K562 (cell line): ENCODE results near the gene KRT85. TPM values are rescaled to one million over a fixed set of nuclear protein-coding genes. Genes with fewer than 3 reads are reported as not detected.
A peak's percentile ranks its signal among the peaks of the same experiment; 100 is the strongest.

Experiments
- ATAC-seq: fragments of 200-7000 bp; cut with Tn5 transposase; 3 replicates; pipeline ENCODE4 v1.9.1; 2020; ENCODE audit warnings: moderate library complexity
- BruUV-seq: library from RNA; stranded (reverse); fragments of 400-500 nt; replicated peaks from 2 replicates; lab custom pipeline; 2021; lab: Mats Ljungman, UMichigan
- CTCF ChIA-PET: fragments of 300-600 bp; formaldehyde crosslinking; extraction: SDS; loops from one replicate; lab custom pipeline; 2021; ENCODE audit warnings: low intra/inter-chr PET ratio; lab: Yijun Ruan, JAX
- POLR2A ChIA-PET: fragments of 300-600, 350-650 bp; sonication (Branson Sonifier 250); formaldehyde crosslinking; extraction: SDS; loops from one replicate; lab custom pipeline; 2021; ENCODE audit warnings: antibody characterized with exemption, inconsistent platforms; lab: Yijun Ruan, JAX
- DNase-seq, 4 experiments: peaks; one replicate each; pipeline versions ENCODE4 v3.0.0 to v3.0.0-alpha.2; 2011 to 2018; ENCODE audit warnings: low spot score in 3 of 4, mixed read lengths in 3 of 4; ENCODE audit errors: extremely low read depth in 1 of 4
- FAIRE-seq: peaks from 2 replicates; lab custom pipeline; 2011; peaks lifted over from hg19 to GRCh38; lab: Jason Lieb, UNC
- H2AFZ ChIP-seq: 2 replicates; pipeline ENCODE4 v1.6.0; 2011; ENCODE audit warnings: low read depth, low read length, control low read depth, inconsistent platforms
- H3K27ac ChIP-seq: fragments of 200-600 bp; 3 replicates; pipeline ENCODE4 v1.8.0; 2011; ENCODE audit warnings: low read depth, mild to moderate bottlenecking, control low read depth, inconsistent platforms, low read length, moderate library complexity, mixed read lengths; ENCODE audit errors: extremely low read depth
- H3K27me3 ChIP-seq, 2 experiments: fragments of 300-600 bp in 1 of 2; 2 replicates in 1 of 2; 3 replicates in 1 of 2; pipeline versions ENCODE4 v1.6.0 to v1.8.0; 2011; ENCODE audit warnings: inconsistent platforms in 2 of 2, low read length in 2 of 2, mild to moderate bottlenecking in 1 of 2, mixed read lengths in 1 of 2, moderate library complexity in 1 of 2; ENCODE audit not compliant: control insufficient read depth in 2 of 2, insufficient read depth in 2 of 2
- H3K36me3 ChIP-seq: fragments of 300-600 bp; 3 replicates; pipeline ENCODE4 v1.8.0; 2011; ENCODE audit warnings: mild to moderate bottlenecking, low read length, inconsistent platforms; ENCODE audit not compliant: control insufficient read depth, insufficient read depth
- H3K4me1 ChIP-seq, 2 experiments: fragments of 200-600 bp in 1 of 2; replicated peaks in 1 of 2; 2 replicates in 1 of 2; 3 replicates in 1 of 2; pipeline versions ENCODE4 v1.5.1 to v1.8.0; 2011; ENCODE audit warnings: inconsistent platforms in 2 of 2, low read length in 2 of 2, mild to moderate bottlenecking in 1 of 2, mixed read lengths in 1 of 2, moderate library complexity in 1 of 2; ENCODE audit not compliant: control insufficient read depth in 2 of 2, insufficient read depth in 2 of 2
- H3K4me2 ChIP-seq: 2 replicates; pipeline ENCODE4 v1.6.1; 2011; ENCODE audit warnings: low read length, control low read depth, inconsistent platforms, mixed read lengths; ENCODE audit not compliant: insufficient read depth
- H3K4me3 ChIP-seq: fragments of 200-600 bp; sonication (generic), shearing (Covaris generic); 2 replicates; pipeline ENCODE4 v1.5.1; 2016; ENCODE audit warnings: control low read depth, inconsistent platforms
- H3K79me2 ChIP-seq: fragments of 200-600 bp; 3 replicates; pipeline ENCODE4 v1.8.0; 2011; ENCODE audit warnings: low read length, inconsistent platforms; ENCODE audit not compliant: control insufficient read depth, insufficient read depth
- H3K9ac ChIP-seq, 2 experiments: 2 replicates each; pipeline versions ENCODE4 v1.6.0 to v1.6.1; 2011; ENCODE audit warnings: low read depth in 2 of 2, low read length in 2 of 2, control low read depth in 1 of 2, inconsistent platforms in 1 of 2, mild to moderate bottlenecking in 1 of 2, mixed read lengths in 1 of 2; ENCODE audit not compliant: insufficient read depth in 1 of 2
- H3K9me1 ChIP-seq: one replicate; pipeline ENCODE4 v1.6.0; 2011; ENCODE audit warnings: inconsistent platforms, mild to moderate bottlenecking, low read length, moderate library complexity; ENCODE audit not compliant: control insufficient read depth, insufficient read depth
- H3K9me3 ChIP-seq: replicated peaks from 2 replicates; pipeline ENCODE4 v1.5.1; 2011; ENCODE audit warnings: low read depth, low read length, inconsistent platforms; ENCODE audit not compliant: control insufficient read depth, insufficient read depth
- H4K20me1 ChIP-seq: replicated peaks from 2 replicates; pipeline ENCODE4 v1.6.1; 2011; ENCODE audit warnings: low read length, inconsistent platforms, mixed read lengths; ENCODE audit not compliant: control insufficient read depth, insufficient read depth
- BCOR ChIP-seq: fragments of 450-650 bp; IDR thresholded peaks from 2 replicates; pipeline ENCODE4 v1.6.1; 2016
- BMI1 ChIP-seq: fragments of 150-350 bp; IDR thresholded peaks from 2 replicates; pipeline ENCODE4 v1.6.1; 2014; ENCODE audit warnings: low read length
- CHD7 ChIP-seq: fragments of 200-600 bp; sonication (generic); IDR thresholded peaks from one replicate; pipeline ENCODE4 v1.6.1; 2012; ENCODE audit warnings: mild to moderate bottlenecking, low read depth, low read length, inconsistent platforms
- FIP1L1 ChIP-seq: fragments of 200-400 bp; formaldehyde crosslinking; IDR thresholded peaks from 2 replicates; pipeline ENCODE4 v1.6.1; 2018; ENCODE audit warnings: mild to moderate bottlenecking, low read depth, low read length; ENCODE audit not compliant: poor library complexity, severe bottlenecking
- KLF16 ChIP-seq: IDR thresholded peaks from 2 replicates; pipeline ENCODE4 v1.6.1; 2016; ENCODE audit warnings: antibody characterized with exemption
- SIX5 ChIP-seq, 2 experiments: IDR thresholded peaks; 2 replicates each; pipeline ENCODE4 v1.6.1; 2011; ENCODE audit warnings: low read length in 2 of 2, borderline replicate concordance in 1 of 2, low read depth in 1 of 2, mild to moderate bottlenecking in 1 of 2, moderate library complexity in 1 of 2; ENCODE audit not compliant: insufficient read depth in 1 of 2
- SOX6 ChIP-seq: fragments of 450-650 bp; IDR thresholded peaks from 2 replicates; pipeline ENCODE4 v1.6.1; 2014; ENCODE audit warnings: mild to moderate bottlenecking
- ZNF280A ChIP-seq: fragments of 450-650 bp; IDR thresholded peaks from 2 replicates; pipeline ENCODE4 v1.6.1; 2018; ENCODE audit warnings: mild to moderate bottlenecking, low read depth; ENCODE audit not compliant: partially characterized antibody
- WGBS: fragments of 100-300 bp; shearing (Covaris generic); methylation state at CpG from one replicate; pipeline ENCODE4 v1.1.6; 2016; ENCODE audit warnings: low coverage, mixed read lengths; ENCODE audit not compliant: insufficient coverage; ENCODE audit errors: missing lambda C conversion rate; 5-methylcytosine and 5-hydroxymethylcytosine counted together
- in situ Hi-C: fragments of 300-500 bp; cut with MboI; formaldehyde crosslinking; loops from 4 replicates; pipeline ENCODE4 v1.15.0; 2018; ENCODE audit warnings: inconsistent platforms, mixed read lengths
- intact Hi-C: fragments of 100-400 bp; cut with micrococcal nuclease; formaldehyde crosslinking; loops from 2 replicates; pipeline ENCODE4 v1.14.2; 2022
- polyA plus RNA-seq, 8 experiments: library from polyadenylated mRNA; depleted of rRNA in 4 of 8; stranded (reverse) in 5 of 8; unstranded in 3 of 8; fragments of >200 nt; fragmentation: Nextera tagmentation in 2 of 8; fragmentation: Illumina TruSeq in 1 of 8; extraction: Ambion mirVana in 2 of 8; extraction: Trizol in 1 of 8; gene quantifications; 2 replicates each; pipeline versions ENCODE4 v1.2.1 to v1.2.3, GENCODE V29; 2011 to 2014; ENCODE audit warnings: inconsistent platforms in 1 of 8, missing spikeins in 1 of 8
- total RNA-seq, 7 experiments: library from RNA; depleted of rRNA in 6 of 7; stranded (reverse); fragments of >200 nt in 6 of 7; fragmentation: Illumina TruSeq in 2 of 7; extraction: Trizol in 2 of 7; gene quantifications; 2 replicates each; pipeline versions ENCODE4 v1.2.1 to v1.2.3, GENCODE V29; 2011 to 2021; ENCODE audit warnings: low replicate concordance in 1 of 7

KRT85 gene
- total and polyA plus RNA-seq, 9 of the 15 experiments (the other 6 are each of a cell fraction or from before 2014, with no cell fraction given): not detected

- intact Hi-C loops: no loop called here
- POLR2A ChIA-PET: interaction anchor here (1.3 kb wide), 1 partner anchor 9 kb away, joined by 3 read pairs; no protein-coding TSS in a partner anchor
- no peaks in the 10 kb centered on the region for H3K9me3 ChIP-seq
- H3K27ac ChIP-seq: no peak overlapping the region
- no peaks in the 10 kb centered on the region for H3K4me1 ChIP-seq
- no peaks in the 10 kb centered on the region for H3K79me2 ChIP-seq
- TF ChIP-seq FIP1L1 (no peak), BMI1 (no peak), SIX5 (IDR thresholded peaks at IDR 0.05; ENCODE audit: borderline replicate concordance in 1 of 2, insufficient read depth in 1 of 2, low read depth in 1 of 2, low read length in 2 of 2) (no peak), ZNF280A (peak; percentile 52), CHD7 (no peak), KLF16 (no peak), SOX6 (no peak), BCOR (no peak)
- H4K20me1 ChIP-seq: no peaks in the 10 kb centered on the region
- no peak overlapping the region for H3K9ac ChIP-seq
- CTCF ChIA-PET: no interaction called here
- BruUV-seq: no TSS peak
- 0% methylated on average over 2 of the region's 2 CpGs for WGBS
- H3K4me2 ChIP-seq: no peak overlapping the region
- no peaks in the 10 kb centered on the region for H3K9me1 ChIP-seq
- ATAC-seq (no peak), FAIRE-seq (no peak), DNase-seq (no peak)
- H3K4me3 ChIP-seq: no peak overlapping the region
- H2AFZ ChIP-seq: no peak overlapping the region
- in situ Hi-C loops: no loop called here
- peaks cover 0 to 20% of the 10 kb centered on the region in 2 experiments; a peak in 2 of 5 replicates for H3K27me3 ChIP-seq
- no peaks in the 10 kb centered on the region for H3K36me3 ChIP-seq
These were observed 30.6 kb downstream of the KRT85 start for GRCh38 chr12:52336641-52337040.
